Cardiac septum (tissue), 1 donor: ENCODE measurements around the gene H1-8. TPM values are rescaled to one million over a fixed set of nuclear protein-coding genes. Genes with fewer than 3 reads are reported as not detected.

Source experiments
- DNase-seq: peaks from one replicate; pipeline ENCODE4 v3.0.0-alpha.2; 2020; ENCODE audit warnings: low spot score
- intact Hi-C: fragments of 100-400 bp; cut with DNase I; formaldehyde crosslinking; loops from one replicate; pipeline ENCODE4 v1.14.0; 2022
- total RNA-seq: library from RNA; stranded (reverse); fragmentation: NEBNext Ultra II Directional; extraction: Animal tissue kit (Norgen Biotek cat#: 25700); gene quantifications from one replicate; pipeline ENCODE4 v1.2.1, GENCODE V29; 2021
- donor health status: DM: no; HTN: no; CAD: no.

H1-8 gene
- total RNA-seq, 1 donor from 2014 or later: not detected

DNA sequence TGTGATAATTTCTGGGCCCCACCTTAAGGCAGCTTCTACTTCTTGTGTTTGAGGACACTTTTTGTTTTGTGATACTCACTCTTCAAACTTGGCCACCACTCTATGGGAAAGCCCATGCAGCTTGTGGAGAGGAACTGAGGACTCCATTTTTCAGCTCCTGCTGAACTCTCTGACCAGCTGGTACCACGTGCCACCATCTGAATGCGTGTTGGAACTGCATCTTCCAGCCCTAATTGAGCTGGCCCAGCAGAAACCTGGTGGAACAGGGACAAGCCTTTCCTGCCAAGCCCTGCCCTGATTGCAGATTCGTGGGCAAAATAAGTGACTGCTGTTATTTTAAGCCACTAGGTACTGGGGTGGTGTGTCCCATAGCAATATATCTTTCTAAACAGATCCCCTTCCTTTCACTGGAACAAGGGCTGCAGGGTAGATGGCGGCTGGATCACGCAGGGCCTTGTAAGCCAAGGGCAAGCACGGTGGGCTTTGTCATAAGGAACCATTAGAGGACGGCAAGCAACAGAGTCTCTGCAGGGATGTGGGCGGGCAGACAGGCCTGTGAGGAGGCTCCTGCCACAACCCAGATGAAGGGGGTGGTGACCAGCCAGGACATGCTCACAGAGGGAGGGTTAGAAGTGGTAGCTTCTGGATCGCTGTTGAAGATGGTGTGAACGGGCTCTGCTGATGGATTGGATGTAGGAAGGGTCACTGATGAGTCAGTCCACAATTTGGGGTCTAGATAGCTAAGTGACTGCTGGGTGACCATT, 9.5 kb downstream of the H1-8 start:
- no peak for DNase-seq
- intact Hi-C loops: no loop called here

DNA sequence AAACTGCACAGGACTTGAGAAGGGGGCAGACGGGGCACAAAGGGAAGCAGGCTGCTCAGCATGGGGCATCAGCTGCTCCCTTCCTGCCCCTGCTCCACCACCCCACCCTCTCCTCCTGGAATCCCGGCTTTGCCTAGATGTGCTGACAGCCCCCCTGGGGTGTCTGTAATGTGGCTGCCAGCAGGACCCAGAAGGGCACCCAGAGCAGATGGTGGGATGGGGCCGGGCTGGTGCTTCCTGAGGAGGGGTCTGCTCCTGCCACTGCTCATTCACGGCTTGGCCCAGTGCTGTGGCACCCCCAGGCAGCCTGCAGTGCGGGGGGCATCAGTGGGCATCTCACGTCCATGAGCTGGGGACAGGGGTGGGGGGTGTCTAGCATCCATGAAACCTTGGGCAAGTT, 10.2 kb downstream of the H1-8 start:
- intact Hi-C loops: no loop called here
- no peak for DNase-seq

DNA sequence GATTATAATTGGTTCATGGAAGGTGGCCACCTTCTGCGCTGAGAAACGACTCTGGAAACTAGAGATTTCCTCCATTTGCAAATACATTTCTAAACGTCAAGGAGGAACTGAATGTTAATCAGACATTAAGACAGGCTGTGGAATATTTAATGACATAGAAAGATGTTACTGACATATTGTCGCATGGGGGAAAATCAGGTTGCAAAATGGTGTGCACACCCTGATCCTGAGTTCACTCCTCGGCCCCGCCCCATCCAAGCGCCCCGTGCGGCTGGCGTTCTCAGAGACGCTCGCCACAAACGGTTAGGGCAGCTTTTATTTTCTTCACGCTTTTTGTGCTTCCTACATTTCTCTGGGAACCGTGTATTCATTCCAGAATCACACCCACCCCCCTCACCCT, 10.7 kb downstream of the H1-8 start:
- DNase-seq: no peak
- intact Hi-C loops: no loop called here

DNA sequence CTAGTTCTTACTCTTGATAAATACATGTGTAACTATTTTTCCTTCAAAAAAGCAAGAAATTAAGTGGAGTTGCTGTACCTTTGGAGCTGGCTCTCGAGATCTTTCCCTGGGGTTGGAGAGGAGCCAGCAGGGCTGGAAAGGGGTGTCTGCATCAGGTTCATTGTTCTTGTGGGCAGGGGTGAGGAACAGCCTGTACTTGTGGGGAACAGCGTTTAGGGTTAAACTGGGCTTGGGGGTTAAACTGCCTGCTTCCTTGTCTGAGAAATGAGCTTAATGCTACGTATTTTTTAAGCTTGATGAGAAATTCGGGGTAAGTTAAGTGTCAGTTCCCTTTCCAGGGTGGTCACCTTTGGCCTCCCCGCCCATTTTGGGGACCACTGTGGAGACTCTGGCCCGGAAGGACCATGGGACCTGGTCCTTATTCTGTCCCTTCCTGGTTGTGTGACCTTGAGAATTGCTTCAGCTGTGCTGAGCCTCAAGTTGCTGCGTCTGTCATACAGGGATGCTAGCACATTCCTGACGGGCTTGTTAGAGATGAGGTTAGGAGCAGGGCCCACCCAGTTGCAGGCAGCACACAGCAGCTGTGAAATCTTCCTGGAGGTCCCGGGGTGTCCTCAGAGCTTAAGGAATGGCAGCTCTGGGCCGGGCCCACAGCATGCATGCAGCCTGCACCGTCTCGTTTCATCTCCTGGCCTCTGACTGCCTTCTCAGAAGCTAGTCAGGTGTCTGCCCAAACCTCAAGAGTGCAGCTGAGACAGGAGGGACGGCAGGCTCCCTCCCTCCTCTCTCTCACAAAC, 11.6 kb downstream of the H1-8 start:
- intact Hi-C loops: no loop called here
- DNase-seq: no peak

DNA sequence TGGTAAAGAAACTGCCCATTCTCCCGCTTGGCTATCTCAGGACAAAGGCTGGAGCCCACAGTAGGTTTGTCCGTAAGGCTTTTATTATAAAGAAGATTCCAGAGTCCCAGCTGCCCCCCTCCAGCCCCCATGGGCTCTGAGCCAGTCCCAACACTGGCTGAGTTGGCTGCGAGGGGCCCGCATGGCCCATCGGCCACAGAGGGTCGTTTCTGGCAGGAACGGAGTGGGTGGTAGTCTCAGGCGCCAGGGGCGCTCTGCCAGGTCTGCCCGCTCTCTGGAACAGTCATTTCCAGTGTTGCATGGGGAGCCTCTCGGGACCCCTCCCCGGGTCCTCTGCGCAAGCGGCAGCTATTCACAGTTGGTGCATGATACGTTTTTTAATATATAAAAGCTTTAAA, 12.2 kb downstream of the H1-8 start:
- intact Hi-C loops: no loop called here
- DNase-seq: no peak

DNA sequence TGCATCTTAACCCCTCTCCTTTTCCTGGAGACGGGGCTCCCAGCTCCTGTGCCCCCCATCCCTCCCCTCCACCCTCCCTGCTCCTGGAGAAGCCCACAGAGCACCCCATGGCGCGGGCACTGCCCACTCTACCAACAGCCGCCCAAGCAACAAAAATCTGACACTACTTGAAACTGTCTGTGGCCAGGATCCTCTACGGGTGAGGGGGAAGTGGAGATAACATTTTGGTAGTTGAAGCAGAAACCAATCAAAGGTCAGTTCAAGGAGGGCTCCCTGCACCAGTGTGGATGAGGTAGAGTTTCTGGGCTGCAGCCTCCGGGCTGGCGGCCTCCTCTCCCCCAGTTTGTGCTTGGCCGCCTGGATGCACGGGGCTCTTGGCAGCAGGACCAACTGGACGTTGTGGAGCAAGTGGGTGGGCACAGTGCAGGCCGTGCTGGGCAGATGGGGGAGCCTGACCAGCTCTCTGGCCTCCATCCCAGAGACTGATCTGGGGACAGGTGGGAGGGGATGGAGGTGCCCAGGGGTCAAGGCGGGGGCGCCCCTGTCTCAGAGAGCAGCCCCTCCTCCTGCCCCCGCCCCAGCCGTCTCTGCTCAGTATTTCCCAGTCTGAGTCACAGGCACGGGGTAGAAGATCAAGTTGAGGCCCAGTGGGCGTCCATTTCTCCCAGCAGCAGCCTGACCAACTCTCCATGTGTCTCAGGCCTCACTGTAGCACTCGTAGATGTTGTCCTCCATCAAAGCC, 12.8 kb downstream of the H1-8 start:
- DNase-seq: no peak
- intact Hi-C loops: no loop called here

DNA sequence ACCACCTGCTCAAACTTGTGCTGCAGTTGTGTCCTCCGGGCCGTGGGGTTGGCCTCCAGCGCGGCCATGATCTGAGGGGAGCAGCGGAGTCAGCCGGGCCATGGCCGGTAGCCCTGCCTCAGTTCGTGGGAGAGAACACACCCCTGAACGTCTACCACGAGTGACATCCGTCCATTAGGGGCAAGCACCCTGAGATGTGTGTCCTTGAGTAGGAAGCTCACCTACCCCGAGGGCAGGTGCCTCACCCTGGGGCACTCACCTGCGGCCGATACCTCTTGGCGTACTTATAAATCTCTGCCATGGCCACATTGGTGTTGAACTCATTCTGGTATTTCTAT, 13.4 kb downstream of the H1-8 start:
- no peak for DNase-seq
- intact Hi-C loops: no loop called here

DNA sequence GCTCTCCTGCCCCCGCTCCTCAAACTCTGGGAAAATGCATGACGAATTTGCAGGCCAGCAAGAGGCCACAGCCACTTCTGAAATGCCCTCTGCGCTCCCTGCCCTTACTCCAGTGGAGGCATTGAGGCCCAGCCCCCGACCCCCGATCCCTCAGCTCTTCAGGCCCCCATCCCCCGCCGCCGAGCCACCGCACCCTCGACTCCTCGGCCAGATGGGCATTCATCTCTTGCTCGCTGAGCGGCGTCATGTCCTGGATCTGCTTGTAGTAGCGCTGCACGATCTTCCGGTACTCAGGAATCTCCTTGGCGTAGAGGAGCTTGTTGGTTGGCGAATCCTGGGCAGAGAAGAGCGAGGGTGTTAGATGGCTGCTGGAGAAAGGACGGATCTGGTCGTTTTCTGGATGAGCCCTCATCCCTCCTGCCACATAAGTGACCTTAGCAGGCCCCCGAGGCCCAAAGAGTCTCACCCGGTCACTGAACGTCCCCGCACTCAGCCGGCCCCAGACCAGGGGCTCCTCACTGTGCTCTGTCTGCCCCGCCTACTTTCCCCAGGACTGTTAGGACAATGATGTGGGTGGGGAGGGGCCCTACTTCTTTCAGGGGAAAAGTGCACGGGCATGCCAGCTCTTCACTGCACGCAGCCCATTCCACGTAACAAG, 14.0 kb downstream of the H1-8 start:
- intact Hi-C loops: no loop called here
- DNase-seq: no peak

DNA sequence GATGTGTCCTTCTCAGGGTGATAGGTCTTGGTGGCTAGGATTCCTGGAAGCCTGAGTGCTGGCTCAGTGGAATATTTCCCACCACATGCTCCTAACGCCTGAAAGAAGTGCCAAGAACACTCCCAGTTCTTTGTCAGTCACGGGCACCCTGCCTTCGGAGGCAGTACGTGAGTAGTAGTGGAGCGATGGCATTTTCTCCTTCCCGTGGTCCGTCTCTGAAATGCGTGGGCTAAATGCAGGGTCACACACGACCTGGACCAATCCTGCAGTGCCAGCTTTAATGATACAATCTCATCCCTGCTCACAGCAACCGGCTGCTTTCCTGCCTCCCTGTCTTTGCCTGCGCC, 14.5 kb downstream of the H1-8 start:
- intact Hi-C loops: no loop called here
- DNase-seq: no peak

DNA sequence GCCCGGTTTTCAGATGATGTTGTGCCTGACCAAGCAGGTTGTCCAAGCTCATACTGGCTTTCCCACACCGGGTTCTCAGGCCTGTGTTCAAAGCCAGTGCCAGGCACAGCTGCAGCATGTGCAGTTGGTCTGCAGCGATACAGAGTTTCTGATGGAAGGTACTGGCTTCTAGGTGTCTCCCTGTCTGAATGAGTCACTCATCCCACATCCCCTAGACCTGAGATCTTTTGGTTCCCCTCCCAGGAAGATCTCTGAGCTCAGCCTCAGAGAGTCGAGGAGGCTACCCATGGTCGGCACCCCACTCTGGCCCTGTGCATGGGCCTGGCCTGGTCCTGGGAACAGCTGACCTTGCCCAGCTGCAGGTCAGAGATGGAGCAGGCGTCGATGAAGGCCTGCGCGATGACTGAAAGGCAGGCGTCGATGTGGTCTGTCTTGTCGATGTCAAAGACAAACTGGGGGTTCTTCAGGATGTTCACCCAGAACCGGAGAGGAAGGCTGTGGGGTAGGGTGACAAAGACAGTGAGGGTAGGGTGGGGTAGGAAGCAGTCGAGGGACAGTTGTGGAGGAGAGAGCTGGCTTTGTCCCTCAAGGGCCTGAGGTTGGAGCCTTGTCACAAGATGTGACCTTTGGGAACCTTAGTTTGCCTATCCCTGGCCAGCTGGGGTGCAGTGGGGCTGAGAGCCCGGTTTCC, 15.3 kb downstream of the H1-8 start:
- DNase-seq: no peak
- intact Hi-C loops: no loop called here

DNA sequence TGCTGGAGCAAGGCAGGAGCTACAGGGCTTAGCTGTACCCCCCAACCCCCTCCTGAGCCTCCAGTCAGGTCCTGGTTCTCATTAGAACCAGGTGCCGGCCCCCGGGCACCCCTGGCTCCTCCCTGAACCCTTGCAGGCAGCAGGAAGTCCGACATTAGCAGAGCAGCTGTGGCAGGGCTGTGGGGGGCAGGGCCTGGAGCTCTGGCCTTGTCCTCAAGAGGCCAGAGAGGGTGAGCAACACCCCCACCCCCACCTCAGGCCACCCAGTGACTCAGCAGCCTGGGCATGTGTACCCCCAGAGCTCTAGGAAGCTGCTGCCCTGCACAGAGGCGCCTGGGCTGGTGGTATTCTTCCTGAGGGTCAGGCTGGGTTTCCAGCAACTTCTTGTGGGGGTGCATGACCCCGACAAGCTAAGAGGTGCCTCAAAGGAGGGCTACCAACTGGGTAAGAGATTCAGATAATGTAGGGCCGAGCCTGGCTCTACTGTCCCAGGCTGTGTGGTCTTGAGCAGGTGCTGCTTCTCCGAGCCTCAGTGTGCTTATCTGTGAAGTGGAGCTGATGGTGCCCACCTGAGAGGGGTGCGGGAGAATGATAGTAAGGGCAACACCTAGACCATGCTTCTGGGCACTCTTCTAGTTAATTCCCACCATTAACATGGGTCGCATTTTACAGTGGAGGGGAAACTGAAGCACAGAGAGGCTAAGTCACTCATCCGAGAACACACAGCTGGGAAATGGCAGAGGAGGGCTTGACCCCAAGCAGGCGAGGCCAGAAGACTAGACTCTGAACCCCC, 16.0 kb downstream of the H1-8 start:
- intact Hi-C loops: no loop called here
- DNase-seq: no peak

DNA sequence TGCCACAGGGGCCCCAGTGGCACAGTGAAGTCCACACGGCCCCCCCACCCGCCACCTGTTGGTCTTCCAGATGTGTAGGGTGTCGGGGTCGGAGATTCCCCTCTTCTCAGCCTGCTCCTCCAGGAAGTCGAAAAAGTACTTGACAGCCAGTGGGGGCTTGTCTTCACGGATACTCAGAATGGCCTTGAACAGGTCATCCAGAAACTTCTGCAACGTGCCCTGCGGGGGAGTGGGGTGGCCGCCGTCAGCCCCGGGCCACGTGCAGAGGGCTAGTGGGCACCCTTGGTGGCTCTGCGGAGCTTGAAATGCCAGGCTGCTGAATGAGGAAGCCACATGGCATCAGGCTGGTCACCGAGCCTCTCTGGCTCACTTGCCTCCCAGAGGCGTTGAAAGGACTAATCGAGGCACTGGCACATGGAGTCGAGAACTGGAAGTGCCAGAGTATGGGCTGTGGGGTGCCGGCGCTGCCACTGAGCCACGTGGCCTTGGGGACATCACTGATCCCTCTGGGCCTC, 16.6 kb downstream of the H1-8 start:
- DNase-seq: no peak
- intact Hi-C loops: loop anchor here (2.0 to 5.0 kb wide), 2 partner anchors 35 to 57 kb away; no protein-coding TSS in a partner anchor

DNA sequence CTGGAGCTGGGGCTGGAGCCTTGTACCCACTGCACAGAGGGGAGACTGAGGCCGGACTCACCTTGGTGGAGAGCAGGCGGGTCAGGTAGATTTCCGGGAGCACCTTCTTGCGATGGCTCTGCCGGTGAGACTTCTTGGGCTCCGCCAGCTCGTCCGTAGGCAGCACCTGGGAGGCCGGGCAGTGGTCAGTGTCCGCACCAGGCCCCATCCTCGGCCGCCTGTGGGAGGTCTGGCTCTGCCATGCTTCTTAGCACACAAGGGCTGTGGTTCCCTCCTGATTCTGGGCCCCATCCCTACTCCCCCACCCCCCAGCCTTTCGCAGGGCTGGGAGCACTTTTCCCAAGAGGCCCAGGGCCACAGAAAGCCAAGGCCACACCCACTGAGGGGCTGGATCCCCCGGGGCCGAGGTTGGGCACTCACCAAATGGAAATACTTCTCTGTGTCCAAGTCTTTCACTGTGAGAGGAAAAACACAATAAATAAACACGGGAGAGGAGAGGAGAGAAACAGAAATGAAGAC, 17.4 kb downstream of the H1-8 start:
- intact Hi-C loops: loop anchor here (2.0 to 5.0 kb wide), 2 partner anchors 34 to 58 kb away; no protein-coding TSS in a partner anchor
- no peak for DNase-seq

DNA sequence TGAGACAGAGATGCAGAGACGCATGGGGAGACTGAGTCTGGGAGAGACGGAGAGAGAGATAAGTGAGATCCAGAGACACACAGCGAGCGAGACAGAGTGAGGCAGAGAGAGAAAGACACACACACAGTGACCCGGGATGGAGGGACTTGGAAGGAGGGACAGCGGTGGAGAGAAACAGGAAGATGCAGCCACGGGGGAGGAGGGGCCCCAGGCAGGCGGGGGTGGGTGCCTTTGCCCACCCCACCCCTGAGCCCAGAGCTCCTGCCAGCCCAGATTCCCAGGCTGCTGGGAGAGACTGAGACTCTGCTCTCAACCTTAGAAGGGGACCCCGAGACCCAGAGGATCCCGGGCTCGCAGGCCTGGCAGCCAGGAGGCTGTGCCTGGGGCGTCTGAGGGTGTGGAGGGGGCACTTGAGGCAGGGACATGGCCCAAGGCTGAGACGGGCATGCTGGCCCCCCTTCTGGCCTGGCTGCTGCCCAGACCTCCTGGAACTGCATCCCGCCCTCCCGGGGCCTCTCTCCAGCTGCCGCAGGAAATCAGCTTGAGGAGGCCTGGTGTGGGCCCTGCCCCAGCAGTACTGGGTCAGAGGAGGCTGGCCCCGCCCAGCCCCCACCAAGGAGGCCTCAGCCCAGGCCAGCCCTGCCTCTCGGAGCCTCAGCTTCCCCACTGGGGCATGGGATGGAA, 18.1 kb downstream of the H1-8 start:
- peak; percentile 83 for DNase-seq
- intact Hi-C loops: loop anchor here (2.0 to 5.0 kb wide), 2 partner anchors 34 to 59 kb away; no protein-coding TSS in a partner anchor

DNA sequence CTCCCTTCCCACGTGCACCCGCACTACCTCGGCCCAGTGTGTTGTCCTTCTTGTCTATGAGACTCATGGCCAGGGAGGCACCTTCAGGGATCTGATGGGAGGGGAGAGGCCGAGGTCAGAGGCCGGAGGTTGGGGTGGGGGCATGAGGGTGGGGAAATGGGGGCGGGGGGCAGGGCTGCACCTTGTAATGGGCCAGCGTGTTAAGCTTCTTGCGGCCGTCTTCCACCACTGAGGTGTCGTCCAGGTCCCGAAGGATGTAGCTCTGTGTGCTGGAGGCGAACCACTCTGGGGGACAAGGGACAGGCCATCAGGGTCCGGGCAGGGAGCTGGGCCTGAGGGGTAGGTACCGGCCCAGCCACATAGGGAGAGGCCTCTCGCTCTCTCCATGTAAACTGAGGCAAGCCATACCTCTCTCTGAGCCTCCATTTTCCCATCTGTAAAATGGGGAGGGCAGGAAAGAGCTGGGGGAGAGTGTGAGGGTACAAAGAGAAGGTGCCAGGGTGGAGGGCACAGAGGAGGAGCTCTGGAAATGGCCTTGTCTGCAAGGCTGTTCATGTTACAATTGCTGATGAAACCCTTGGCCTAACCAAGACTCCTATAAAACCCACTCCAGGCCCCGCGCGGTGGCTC, 18.8 kb downstream of the H1-8 start:
- intact Hi-C loops: loop anchor here (2.0 to 5.0 kb wide), 2 partner anchors 33 to 59 kb away; no protein-coding TSS in a partner anchor
- no peak for DNase-seq

DNA sequence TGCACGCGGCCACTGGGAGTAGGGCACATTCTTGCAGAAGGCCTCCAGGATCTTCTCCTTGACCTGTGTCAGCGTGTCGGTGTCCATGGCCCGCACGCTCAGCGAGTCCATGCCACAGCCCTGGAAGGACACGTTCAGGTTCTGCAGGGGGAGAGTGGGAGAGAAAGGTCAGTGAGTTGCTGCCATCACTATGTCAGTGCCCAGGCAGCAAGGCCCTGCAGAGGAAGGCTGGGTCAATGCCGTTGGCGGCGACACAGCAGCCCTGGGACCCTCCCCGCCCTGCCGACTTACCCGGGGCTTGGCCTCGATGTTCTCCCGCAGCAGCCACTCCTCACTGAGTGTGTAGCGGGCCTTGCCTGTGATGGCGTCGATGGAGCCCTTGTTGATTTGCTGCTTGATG, 19.8 kb downstream of the H1-8 start:
- intact Hi-C loops: loop anchor here (5.0 kb wide), 1 partner anchor 61 kb away; no protein-coding TSS in a partner anchor
- DNase-seq: no peak

DNA sequence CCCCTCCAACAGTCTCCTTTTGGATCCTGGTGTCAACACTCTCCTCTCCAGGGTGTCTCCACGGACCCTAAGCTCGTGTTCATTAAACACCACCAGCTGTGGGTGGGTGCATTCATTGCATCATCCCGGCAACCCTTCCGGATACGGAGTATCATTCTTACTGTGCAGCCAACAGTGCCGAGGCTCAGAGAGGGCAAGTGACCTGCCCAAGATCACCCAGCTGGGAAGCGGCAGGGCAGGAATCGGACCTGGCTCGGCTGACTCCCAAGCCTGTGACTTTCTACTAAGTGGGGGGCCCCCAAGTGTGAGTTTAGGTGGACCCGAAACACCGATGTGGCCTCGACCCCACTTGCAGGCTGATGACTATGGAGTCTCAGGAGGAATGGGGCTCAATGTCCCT, 20.4 kb downstream of the H1-8 start:
- DNase-seq: no peak
- intact Hi-C loops: loop anchor here (5.0 kb wide), 1 partner anchor 61 kb away; no protein-coding TSS in a partner anchor
